H1 (cell line): Measurements from ENCODE around the gene OLIG2. TPM values are rescaled to one million over a fixed set of nuclear protein-coding genes. Genes with fewer than 3 reads are reported as not detected.

ENCODE experiments used
- GTF2F1 ChIP-seq: IDR thresholded peaks from 2 replicates; pipeline ENCODE4 v1.6.1; 2012; ENCODE audit warnings: low read depth, low read length, improper control_type of control experiment, borderline replicate concordance
- polyA plus RNA-seq, 7 experiments: library from polyadenylated mRNA; depleted of rRNA in 3 of 7; stranded (reverse) in 5 of 7; unstranded in 2 of 7; fragments of >200 nt in 5 of 7; fragments of 200-250 nt in 2 of 7; gene quantifications; 1 replicate in 5 of 7; 2 replicates in 1 of 7; 4 replicates in 1 of 7; pipeline versions ENCODE4 v1.2.1 to v1.2.3, GENCODE V29; 2011 to 2013; ENCODE audit warnings: missing spikeins in 2 of 7, mixed read lengths in 2 of 7
- total RNA-seq: library from RNA; stranded (reverse); fragmentation: NEBNext Ultra II Directional; extraction: Animal tissue kit (Norgen Biotek cat#: 25700); gene quantifications from 2 replicates; pipeline ENCODE4 v1.2.1, GENCODE V29; 2021

Gene OLIG2
- total and polyA plus RNA-seq, 2 of the 8 experiments (the other 6 are each of a cell fraction or from before 2014, with no cell fraction given) = 0.79 TPM; not detected in 1

DNA sequence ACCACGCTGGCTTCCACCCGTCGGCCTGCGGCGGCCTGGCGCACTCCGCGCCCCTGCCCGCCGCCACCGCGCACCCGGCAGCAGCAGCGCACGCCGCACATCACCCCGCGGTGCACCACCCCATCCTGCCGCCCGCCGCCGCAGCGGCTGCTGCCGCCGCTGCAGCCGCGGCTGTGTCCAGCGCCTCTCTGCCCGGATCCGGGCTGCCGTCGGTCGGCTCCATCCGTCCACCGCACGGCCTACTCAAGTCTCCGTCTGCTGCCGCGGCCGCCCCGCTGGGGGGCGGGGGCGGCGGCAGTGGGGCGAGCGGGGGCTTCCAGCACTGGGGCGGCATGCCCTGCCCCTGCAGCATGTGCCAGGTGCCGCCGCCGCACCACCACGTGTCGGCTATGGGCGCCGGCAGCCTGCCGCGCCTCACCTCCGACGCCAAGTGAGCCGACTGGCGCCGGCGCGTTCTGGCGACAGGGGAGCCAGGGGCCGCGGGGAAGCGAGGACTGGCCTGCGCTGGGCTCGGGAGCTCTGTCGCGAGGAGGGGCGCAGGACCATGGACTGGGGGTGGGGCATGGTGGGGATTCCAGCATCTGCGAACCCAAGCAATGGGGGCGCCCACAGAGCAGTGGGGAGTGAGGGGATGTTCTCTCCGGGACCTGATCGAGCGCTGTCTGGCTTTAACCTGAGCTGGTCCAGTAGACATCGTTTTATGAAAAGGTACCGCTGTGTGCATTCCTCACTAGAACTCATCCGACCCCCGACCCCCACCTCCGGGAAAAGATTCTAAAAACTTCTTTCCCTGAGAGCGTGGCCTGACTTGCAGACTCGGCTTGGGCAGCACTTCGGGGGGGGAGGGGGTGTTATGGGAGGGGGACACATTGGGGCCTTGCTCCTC lies 1.9 kb downstream of the OLIG2 start (continued):
- no peak for TF ChIP-seq GTF2F1
